GM21717 (cell line): ENCODE results near the gene FABP6.
"Not testable (repeated sequence)": the region's sequence is repeated elsewhere in the genome, so short reads cannot be mapped to it uniquely, and the experiment has no call there.

Source experiments
- ATAC-seq: cut with Tn5 transposase; IDR thresholded peaks from one replicate; pipeline ENCODE4 v1.9.1; 2021; ENCODE audit warnings: mild to moderate bottlenecking, moderate library complexity; ENCODE audit not compliant: unreplicated experiment

FABP6 gene

DNA sequence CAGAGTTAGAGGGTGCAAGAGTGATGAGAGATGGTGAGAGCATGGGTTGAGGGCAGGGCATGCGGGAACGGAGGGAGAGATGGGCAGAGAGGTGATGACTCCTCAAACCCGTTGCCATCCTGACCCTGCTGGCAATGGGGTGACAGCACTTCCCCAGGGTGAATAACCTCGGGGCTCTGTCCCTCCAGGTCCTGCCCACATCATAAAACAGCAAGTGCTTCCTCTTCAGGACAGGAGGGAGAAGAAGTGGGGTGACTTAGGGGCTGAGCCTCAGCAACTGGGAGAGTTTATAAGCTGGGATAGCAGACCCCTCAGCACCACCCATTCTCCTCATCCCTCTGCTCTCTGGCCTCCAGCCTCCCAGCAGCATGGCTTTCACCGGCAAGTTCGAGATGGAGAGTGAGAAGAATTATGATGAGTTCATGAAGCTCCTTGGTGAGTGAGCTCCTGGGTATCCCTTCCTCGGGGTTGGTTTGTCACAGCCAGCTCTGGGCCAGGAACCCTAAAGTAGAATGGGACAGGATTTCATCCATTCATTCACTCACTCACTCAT is at the start of gene FABP6:
Gene FABP6 (plus strand): TSS at position 317 of the 553 bp plus-strand sequence. CDS start 52 bp downstream, at position 369.
- no peak for ATAC-seq

DNA sequence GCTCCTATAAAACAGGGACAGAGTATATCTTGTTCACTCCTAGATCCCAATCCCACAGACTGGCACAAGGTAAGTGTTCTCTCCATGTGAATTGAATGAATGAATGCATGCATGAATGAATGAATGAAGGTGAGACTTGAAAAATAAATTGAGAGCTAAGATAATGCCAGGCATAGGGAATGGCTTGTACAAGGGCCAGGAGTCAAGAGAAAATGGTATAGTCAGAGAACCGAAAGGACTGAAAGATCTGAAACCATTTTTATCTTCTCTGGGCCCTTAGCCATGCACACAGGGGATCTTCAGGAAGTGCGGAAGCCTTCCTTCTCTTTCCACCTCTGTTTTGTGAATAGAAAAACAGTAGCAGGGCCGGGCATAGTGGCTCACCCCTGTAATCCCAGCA is 48.4 kb upstream of the FABP6 start:
- no peak for ATAC-seq

DNA sequence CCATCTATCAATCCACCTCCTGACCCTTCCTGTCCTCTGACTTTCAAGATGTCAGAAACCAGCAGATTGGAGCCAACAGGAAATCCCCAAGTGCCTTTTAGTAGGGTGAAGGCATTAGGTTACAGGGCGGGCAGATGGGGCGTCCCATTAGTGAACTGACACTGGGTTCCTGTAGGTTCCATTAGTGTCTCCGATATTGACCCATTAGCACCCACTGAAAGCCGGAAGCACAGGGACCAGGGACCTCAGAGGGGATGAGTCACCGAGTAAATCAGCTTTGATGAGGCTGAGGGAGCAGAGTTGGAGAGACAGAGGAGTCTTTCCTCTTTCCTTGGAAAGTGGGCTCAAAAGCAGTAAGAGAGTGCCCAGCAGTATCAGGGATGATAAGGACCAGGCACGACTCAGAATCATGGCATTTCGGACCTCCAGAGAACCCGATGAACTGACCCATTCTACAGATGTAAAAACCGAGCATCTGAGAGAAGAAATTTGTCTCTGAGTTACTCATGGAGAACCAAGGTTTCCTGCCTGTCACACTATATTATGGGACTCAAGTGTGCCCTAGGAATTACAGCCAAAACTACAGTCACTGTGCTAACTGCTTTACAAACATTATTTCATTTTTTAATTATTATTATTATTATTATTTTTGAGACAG is 47.2 kb upstream of the FABP6 start:
- no peak for ATAC-seq

- no peak for ATAC-seq
Measured at GRCh38 chr5:160183075-160183474, 46.2 kb upstream of the FABP6 start.

GRCh38 chr5:160185626-160186360 is 43.5 kb upstream of the FABP6 start:
- no peak for ATAC-seq

DNA sequence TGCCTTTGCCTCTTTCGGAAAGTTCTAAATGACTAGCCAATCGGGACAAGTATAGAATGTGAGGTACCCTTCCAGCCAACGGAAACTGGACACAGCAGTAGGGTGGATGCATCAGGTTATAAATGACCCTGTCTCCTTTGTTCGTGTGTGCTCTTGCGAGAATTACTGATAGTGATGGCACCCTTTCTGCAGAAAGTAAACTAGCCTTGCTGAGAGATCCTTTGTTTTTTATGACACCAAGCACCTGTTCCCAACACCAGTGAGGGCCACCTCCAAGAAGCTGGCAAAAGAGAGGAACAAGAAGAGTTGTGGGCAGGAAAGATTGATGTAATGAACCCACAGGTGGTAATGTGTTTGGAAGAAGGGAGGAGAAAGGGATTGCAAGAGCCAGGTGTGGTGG is 42.8 kb upstream of the FABP6 start:
- no peak for ATAC-seq

DNA sequence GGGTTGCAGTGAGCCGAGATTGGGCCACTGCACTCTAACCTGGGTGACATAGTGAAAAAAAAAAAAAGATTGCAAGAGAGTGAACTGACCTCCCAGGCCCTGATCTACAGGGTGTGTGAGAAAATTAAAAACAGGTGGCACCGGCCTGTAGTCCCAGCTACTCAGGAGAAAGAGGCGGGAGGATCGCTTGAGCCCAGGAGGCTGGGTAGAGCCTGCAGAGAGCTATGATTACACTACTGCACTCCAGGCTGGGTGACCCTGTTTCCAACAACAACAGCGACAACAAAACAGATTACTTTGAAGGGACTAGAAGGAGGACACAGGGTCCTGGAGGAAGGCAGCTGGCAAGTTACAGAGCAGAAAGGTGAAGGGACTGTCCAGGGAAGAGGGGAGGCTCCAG is 42.2 kb upstream of the FABP6 start:
- ATAC-seq = no peak

- no peak for ATAC-seq
Measured at GRCh38 chr5:160188141-160189015, 40.9 kb upstream of the FABP6 start.

DNA sequence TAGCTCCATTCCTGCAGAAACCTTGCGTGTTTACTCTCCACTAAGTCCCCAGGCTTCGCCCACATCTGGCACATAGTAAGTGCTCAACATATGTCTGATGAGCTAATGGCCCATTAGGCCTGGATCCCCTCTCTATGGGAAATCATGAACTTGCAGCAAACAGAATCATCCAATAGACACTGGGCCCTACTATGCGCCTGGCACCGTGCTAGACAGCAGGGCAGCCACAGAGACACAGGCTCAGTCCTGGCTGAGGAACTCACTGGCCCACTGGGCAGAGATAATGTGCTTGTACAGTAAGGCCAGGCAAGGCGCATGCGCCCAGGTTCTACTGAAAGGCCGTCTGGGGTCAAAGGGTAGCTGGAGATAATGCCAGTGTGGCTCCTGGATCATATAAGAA is 36.9 kb upstream of the FABP6 start:
- no peak for ATAC-seq

- not testable (repeated sequence) for ATAC-seq
Measured at GRCh38 chr5:160193076-160193475, 36.2 kb upstream of the FABP6 start.

- not testable (repeated sequence) for ATAC-seq
Measured at GRCh38 chr5:160193790-160194189, 35.5 kb upstream of the FABP6 start.

DNA sequence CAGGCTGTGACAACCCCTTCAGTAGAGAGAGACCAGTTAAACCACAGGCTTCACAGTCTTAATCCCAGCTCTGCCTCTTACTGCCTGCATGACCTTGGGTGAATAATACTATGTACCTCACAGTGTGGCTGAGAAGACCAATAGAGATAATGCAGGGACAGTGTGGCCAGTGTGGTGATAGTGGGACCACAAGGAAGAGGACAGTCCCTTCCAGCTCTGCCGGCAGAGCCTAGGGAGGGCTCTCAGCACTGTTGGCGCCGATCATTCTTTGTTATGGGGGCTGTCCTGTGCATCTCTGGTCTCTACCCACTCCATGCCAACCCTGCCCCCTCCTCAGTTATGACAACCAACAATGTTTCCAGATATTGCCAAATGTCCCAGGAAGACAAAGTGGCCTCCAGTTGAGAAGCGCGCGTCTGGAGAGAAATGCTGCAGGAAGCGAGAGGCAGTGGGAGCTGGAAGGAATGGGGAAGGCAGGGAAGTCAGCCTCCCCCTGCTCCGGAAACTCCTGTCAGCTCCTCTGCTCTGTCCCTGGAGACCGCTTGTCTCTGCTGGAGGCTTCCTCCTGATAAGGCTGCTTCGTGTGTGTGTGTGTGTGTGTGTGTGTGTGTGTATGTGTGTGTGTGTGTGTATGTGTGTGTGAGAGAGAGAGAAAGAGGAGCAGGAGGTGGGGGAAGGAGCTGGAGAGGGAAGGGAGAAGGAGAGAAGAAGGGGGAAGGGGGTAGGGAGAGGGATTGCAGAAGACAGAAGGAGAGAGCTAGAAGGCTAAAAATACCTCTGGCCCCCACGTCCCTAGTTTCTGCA is 31.8 kb upstream of the FABP6 start:
- no peak for ATAC-seq

- ATAC-seq = no peak
Measured at GRCh38 chr5:160198146-160198545, 31.2 kb upstream of the FABP6 start.

DNA sequence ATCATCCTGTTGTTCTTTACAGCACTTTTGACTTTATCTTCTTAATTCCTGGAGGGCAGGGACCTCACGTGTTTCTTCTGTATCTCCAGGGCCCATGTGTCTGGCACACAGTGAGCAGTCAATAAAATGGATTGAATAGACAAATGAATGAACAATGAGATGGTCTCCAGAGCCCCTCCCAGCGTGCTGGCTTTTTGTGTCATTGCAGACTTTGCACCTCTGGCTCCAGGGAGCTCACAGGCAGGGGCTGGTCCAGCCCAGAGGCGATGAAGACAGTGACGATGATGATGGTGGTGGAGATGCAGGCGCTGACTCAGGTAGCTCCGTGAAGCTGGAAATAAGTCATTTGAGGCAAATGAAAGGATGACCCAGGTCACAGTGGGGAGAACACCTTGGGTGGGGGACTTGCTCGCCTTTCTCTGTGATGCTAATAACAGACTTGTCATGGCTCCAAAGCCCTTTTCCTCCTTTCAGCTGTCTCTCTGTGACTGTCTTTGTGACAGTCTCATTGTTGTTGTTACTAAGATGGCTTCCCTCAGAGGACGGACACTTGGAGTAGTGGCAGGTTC is 30.4 kb upstream of the FABP6 start:
- no peak for ATAC-seq

GRCh38 chr5:160199410-160199911 is 29.8 kb upstream of the FABP6 start:
- ATAC-seq = peak; percentile 96

- no peak for ATAC-seq
Measured at GRCh38 chr5:160207061-160207460, 22.2 kb upstream of the FABP6 start.

DNA sequence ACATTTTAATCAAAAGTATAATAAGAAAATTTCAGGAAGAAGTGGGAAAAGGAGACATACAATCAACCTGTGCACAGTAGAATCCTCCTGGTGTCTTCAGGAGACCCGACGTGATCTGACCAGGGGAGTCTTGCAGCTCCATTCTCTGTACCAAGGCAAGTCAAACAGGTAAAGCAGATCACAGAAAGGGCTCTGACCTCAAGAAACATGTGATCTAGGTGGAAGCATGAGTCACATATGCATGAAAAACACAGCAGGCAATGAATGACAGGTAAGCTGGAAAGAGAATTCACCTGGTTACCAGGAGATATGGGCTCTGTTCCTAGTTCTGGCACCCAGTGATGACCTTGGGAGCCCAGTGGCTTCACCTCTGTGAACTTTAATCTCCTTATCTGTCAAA is 19.4 kb upstream of the FABP6 start:
- ATAC-seq = no peak

- no peak for ATAC-seq
Measured at GRCh38 chr5:160210606-160211005, 18.7 kb upstream of the FABP6 start.

DNA sequence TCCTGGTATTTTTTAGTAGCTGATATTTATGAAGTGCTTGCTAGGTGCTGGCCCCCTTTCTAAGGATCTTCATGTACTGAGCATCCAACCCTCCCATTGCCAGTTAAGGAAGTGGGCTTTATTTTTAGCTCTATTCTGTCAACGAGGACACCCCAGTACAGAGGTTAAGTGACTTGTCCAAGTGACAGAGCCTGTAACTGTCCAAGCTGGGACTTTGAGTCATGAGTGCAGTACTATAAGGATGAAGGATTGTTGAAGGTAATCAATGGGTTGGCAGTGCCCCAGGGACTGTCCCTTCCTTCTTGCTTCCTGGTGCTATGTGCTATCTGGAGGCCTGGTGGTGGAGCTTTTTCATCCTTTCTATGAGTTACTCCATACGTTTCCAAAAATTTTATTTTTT is 18.0 kb upstream of the FABP6 start:
- no peak for ATAC-seq

- ATAC-seq = no peak
Measured at GRCh38 chr5:160213537-160213936, 15.8 kb upstream of the FABP6 start.
